CD14-positive monocyte (primary cell): ENCODE results near the gene RBMS3. TPM values are rescaled to one million over a fixed set of nuclear protein-coding genes. Genes with fewer than 3 reads are reported as not detected.

Experiments
- DNase-seq, 3 donors: peaks; one replicate each; pipeline ENCODE4 v3.0.0-alpha.2; 2011 to 2022
- H2AFZ ChIP-seq: 2 replicates; pipeline ENCODE4 v1.6.0; 2012; ENCODE audit warnings: mild to moderate bottlenecking, low read depth, low read length, inconsistent platforms; ENCODE audit not compliant: insufficient read depth, poor library complexity, severe bottlenecking
- H3K27ac ChIP-seq, 2 donors: 1 replicate in 1 of 2; 2 replicates in 1 of 2; pipeline ENCODE4 v1.5.1; 2012 to 2013; ENCODE audit warnings: low read length in 2 of 2, control low read depth in 1 of 2, inconsistent platforms in 1 of 2, low read depth in 1 of 2, mild to moderate bottlenecking in 1 of 2
- H3K27me3 ChIP-seq, 2 donors: one replicate each; pipeline versions ENCODE4 v1.6.0 to v1.6.1; 2011 to 2013; ENCODE audit warnings: low read length in 2 of 2; ENCODE audit not compliant: control insufficient read depth in 2 of 2, insufficient read depth in 2 of 2
- H3K36me3 ChIP-seq, 2 donors: replicated peaks in 1 of 2; 1 replicate in 1 of 2; 2 replicates in 1 of 2; pipeline versions ENCODE4 v1.5.1 to v1.6.1; 2012 to 2013; ENCODE audit warnings: low read length in 2 of 2, control low read depth in 1 of 2, inconsistent platforms in 1 of 2, mild to moderate bottlenecking in 1 of 2; ENCODE audit not compliant: insufficient read depth in 2 of 2, control insufficient read depth in 1 of 2
- H3K4me1 ChIP-seq, 2 donors: 1 replicate in 1 of 2; 2 replicates in 1 of 2; pipeline versions ENCODE4 v1.5.1 to v1.6.1; 2012 to 2013; ENCODE audit warnings: low read length in 2 of 2, control low read depth in 1 of 2, inconsistent platforms in 1 of 2, mild to moderate bottlenecking in 1 of 2, moderate library complexity in 1 of 2; ENCODE audit not compliant: insufficient read depth in 2 of 2, control insufficient read depth in 1 of 2
- H3K4me2 ChIP-seq: replicated peaks from 2 replicates; pipeline ENCODE3; 2012; ENCODE audit warnings: low read length, moderate library complexity, mild to moderate bottlenecking; ENCODE audit not compliant: poor library complexity, severe bottlenecking; ENCODE audit errors: extremely low read depth
- H3K4me3 ChIP-seq, 3 experiments: fragments of 200-600 bp in 1 of 3; sonication (generic) in 1 of 3; replicated peaks in 1 of 3; 1 replicate in 2 of 3; 2 replicates in 1 of 3; pipeline ENCODE4 v1.5.1; 2011 to 2013; ENCODE audit warnings: low read length in 3 of 3, mild to moderate bottlenecking in 3 of 3, control low read depth in 2 of 3, low read depth in 2 of 3, inconsistent platforms in 1 of 3, moderate library complexity in 1 of 3
- H3K79me2 ChIP-seq: 2 replicates; pipeline ENCODE4 v1.6.0; 2012; ENCODE audit warnings: mild to moderate bottlenecking, control low read depth, inconsistent platforms, low read length, moderate library complexity; ENCODE audit not compliant: insufficient read depth
- H3K9ac ChIP-seq: 2 replicates; pipeline ENCODE4 v1.6.0; 2017; ENCODE audit warnings: low read length, mild to moderate bottlenecking; ENCODE audit not compliant: insufficient read depth, poor library complexity, severe bottlenecking
- H3K9me3 ChIP-seq, 2 donors: replicated peaks in 1 of 2; 1 replicate in 1 of 2; 2 replicates in 1 of 2; pipeline versions ENCODE4 v1.5.1 to v1.6.1; 2012 to 2013; ENCODE audit warnings: low read length in 2 of 2, control low read depth in 1 of 2; ENCODE audit not compliant: control insufficient read depth in 1 of 2, insufficient read depth in 1 of 2
- H4K20me1 ChIP-seq: 2 replicates; pipeline ENCODE4 v1.6.0; 2012; ENCODE audit warnings: mild to moderate bottlenecking, low read length, control low read depth, moderate library complexity; ENCODE audit not compliant: insufficient read depth
- H3K27ac Mint-ChIP-seq, 7 donors: one replicate each; pipeline ENCODE4 v1.8.0; 2020; ENCODE audit warnings: mild to moderate bottlenecking in 7 of 7, mixed read lengths in 7 of 7, moderate library complexity in 6 of 7, inconsistent platforms in 2 of 7
- H3K27me3 Mint-ChIP-seq, 3 donors: one replicate each; pipeline ENCODE4 v1.8.0; 2021 to 2022; ENCODE audit warnings: low read depth in 3 of 3, mild to moderate bottlenecking in 3 of 3, mixed read lengths in 3 of 3, moderate library complexity in 3 of 3, inconsistent platforms in 1 of 3
- H3K36me3 Mint-ChIP-seq, 2 donors: one replicate each; pipeline ENCODE4 v1.8.0; 2020; ENCODE audit warnings: mixed read lengths in 2 of 2, inconsistent platforms in 1 of 2, mild to moderate bottlenecking in 1 of 2
- H3K4me1 Mint-ChIP-seq: one replicate; pipeline ENCODE4 v1.8.0; 2020; ENCODE audit warnings: mild to moderate bottlenecking, mixed read lengths
- H3K4me3 Mint-ChIP-seq, 2 donors: one replicate each; pipeline ENCODE4 v1.8.0; 2020; ENCODE audit warnings: mild to moderate bottlenecking in 2 of 2, mixed read lengths in 2 of 2, moderate library complexity in 1 of 2
- H3K9me3 Mint-ChIP-seq, 7 donors: one replicate each; pipeline ENCODE4 v1.8.0; 2020 to 2022; ENCODE audit warnings: mixed read lengths in 7 of 7, mild to moderate bottlenecking in 6 of 7, moderate library complexity in 6 of 7, inconsistent platforms in 2 of 7
- CTCF ChIP-seq: fragments of 200-600 bp; IDR thresholded peaks from one replicate; pipeline ENCODE4 v1.8.0; 2022; ENCODE audit warnings: antibody characterized with exemption, mild to moderate bottlenecking
- WGBS: methylation state at CpG from one replicate; pipeline ENCODE4 v1.1.5; 2013; ENCODE audit warnings: missing lambda C conversion rate; ENCODE audit not compliant: insufficient coverage; 5-methylcytosine and 5-hydroxymethylcytosine counted together
- intact Hi-C, 2 donors: fragments of 100-400 bp; cut with micrococcal nuclease; formaldehyde crosslinking; loops; one replicate each; pipeline versions ENCODE4 v1.15.0 to v1.15.1; 2023
- polyA plus RNA-seq, 3 donors: library from polyadenylated mRNA; depleted of rRNA in 1 of 3; unstranded in 2 of 3; stranded (reverse) in 1 of 3; fragments of 300-500 nt in 2 of 3; fragments of >200 nt in 1 of 3; fragmentation: Illumina TruSeq in 2 of 3; gene quantifications; 1 replicate in 2 of 3; 2 replicates in 1 of 3; pipeline ENCODE4 v1.2.3, GENCODE V29; 2012 to 2021

RBMS3 gene
- polyA plus RNA-seq, 3 donors, result not detected

GRCh38 chr3:29516164-29516563 lies 235.3 kb downstream of the RBMS3 start:
- Histone ChIP-seq H3K36me3 (no peaks in the 10 kb centered on the region), H3K9ac (no peak overlapping the region), H3K27me3 (peaks cover 2% of the 10 kb centered on the region in 2 donors), H3K9me3 (no peaks in the 10 kb centered on the region), H3K27ac (no peak overlapping the region), H2AFZ (no peak overlapping the region), H3K4me1 (no peaks in the 10 kb centered on the region), H4K20me1 (no peaks in the 10 kb centered on the region), H3K79me2 (no peaks in the 10 kb centered on the region), H3K4me2 (no peak overlapping the region), H3K4me3 (no peak overlapping the region)
- WGBS, result no CpG with 5 or more reads among the region's 4 CpGs
- Mint-ChIP-seq H3K27ac (peak overlapping the region in 1 of 7 donors; percentile 23), H3K4me1 (peaks cover 16% of the 10 kb centered on the region), H3K9me3 (peaks cover 0 to 3% (median 0%) of the 10 kb centered on the region in 7 donors), H3K4me3 (no peak overlapping the region), H3K36me3 (no peaks in the 10 kb centered on the region), H3K27me3 (peaks cover 1 to 6% (median 3%) of the 10 kb centered on the region in 3 donors)
- no peak for DNase-seq
- intact Hi-C loops, result no loop called here
- no peak for TF ChIP-seq CTCF

- DNase-seq, result no peak
- Histone ChIP-seq H3K27ac (no peak overlapping the region), H2AFZ (no peak overlapping the region), H3K79me2 (no peaks in the 10 kb centered on the region), H3K4me2 (no peak overlapping the region), H3K4me3 (no peak overlapping the region), H3K36me3 (no peaks in the 10 kb centered on the region), H3K9me3 (no peaks in the 10 kb centered on the region), H3K4me1 (no peaks in the 10 kb centered on the region), H3K9ac (no peak overlapping the region), H3K27me3 (no peaks in the 10 kb centered on the region), H4K20me1 (no peaks in the 10 kb centered on the region)
- Mint-ChIP-seq H3K4me3 (no peak overlapping the region), H3K9me3 (peaks cover 0 to 3% (median 0%) of the 10 kb centered on the region in 7 donors), H3K27me3 (peaks cover 0 to 5% (median 1%) of the 10 kb centered on the region in 3 donors), H3K4me1 (no peaks in the 10 kb centered on the region), H3K27ac (no peak overlapping the region), H3K36me3 (no peaks in the 10 kb centered on the region)
- TF ChIP-seq CTCF, result no peak
- WGBS, result 97% methylated on average over 3 of the region's 3 CpGs
- intact Hi-C loops, result no loop called here
These were observed 239.9 kb downstream of the RBMS3 start for GRCh38 chr3:29520764-29521163.
